GM21515 (cell line): ENCODE measurements around the gene SUPT3H.

Source experiments
- ATAC-seq: cut with Tn5 transposase; IDR thresholded peaks from one replicate; pipeline ENCODE4 v1.9.1; 2021; ENCODE audit not compliant: unreplicated experiment

Gene SUPT3H

DNA sequence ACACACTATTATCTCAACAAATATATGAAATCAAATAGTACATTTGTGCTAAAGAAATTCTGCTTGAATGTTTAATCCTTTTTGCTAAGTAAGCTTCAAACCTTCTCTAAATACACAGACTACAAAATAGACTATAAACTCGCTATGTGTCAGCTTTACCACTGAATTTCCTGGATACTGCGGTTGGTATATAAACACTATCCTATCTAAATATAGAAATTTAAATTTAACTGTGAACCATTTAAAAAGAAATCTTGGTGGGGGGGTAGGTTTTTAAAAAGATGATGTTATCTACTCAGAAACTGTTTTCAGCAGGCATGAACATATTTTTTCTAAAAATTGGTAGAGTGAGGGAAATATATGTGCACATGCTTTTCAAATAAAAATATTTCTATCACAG, 356.1 kb downstream of the SUPT3H start:
- ATAC-seq, result no peak

DNA sequence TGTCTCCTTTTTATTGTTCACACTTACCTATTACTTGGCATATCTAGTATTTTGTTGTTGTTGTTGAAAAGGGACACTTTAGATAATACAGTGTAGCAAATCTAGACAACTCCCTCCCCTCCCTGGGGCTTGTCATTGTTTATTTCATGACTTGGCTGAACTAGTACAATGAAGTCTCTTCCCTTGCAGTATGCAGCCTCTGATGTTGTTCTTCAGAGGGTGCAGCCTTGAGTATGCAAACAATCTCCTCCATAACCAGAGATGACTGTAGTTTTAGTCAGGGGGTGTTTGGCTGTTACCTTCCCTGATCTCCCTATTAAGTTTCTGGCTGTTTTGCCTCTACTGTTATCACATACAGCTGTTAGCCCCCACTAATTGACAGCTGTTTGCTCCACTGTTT, 365.0 kb downstream of the SUPT3H start:
- no peak for ATAC-seq

DNA sequence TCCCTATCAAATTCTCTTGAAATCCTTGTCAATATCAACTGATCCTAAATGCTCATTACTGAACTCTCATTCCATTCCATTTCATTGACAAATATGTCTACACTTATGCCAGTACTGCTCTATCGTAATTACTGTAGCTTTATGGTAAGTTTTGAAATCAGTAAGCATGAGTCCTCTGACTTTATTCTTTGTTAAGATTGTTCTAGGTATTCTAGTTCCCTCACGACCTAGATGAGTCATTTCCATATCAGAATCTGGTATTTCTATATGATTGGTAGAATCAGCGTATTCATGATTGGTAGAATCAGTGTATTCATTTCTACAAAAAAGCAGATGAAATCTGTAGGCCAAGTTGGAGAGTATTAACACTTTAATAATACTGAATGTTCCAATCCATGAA, 368.2 kb downstream of the SUPT3H start:
- no peak for ATAC-seq

DNA sequence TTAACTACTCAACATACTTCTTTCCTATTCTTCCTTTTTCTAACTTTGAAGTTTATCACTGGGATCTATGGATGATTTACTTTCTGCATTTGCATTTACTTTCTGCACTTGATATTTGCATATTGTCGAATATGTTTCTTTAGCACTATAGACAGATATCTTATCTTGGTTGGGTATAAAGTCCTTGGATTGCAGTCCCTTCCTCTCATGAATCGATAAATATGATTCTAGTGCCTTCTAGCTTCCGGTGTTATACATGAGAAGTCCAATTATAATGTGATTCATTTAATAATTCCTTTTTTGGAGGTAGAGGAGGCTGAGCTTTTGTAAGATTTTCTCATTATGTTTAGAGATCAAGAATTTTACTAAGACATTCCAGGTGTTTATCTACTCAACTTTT, 370.8 kb downstream of the SUPT3H start:
- ATAC-seq, result no peak

DNA sequence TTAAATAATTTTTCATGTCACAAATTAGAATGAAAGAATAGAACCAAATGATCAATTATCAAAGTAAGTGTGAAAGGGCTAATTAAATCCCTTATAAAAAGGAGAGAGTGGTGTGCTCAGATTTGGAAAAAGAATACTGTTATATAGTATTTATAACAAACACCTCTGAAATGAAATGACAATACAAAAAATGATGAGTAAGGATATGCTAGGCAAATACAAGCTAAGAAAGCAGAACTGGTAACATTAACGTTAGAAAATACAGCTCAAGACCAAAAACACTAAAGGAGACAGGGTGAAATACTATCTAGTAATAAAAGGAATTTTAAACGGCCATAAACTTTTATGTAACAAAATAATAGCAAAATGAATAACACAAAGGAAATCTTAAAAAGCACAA, 373.8 kb downstream of the SUPT3H start:
- ATAC-seq, result no peak

DNA sequence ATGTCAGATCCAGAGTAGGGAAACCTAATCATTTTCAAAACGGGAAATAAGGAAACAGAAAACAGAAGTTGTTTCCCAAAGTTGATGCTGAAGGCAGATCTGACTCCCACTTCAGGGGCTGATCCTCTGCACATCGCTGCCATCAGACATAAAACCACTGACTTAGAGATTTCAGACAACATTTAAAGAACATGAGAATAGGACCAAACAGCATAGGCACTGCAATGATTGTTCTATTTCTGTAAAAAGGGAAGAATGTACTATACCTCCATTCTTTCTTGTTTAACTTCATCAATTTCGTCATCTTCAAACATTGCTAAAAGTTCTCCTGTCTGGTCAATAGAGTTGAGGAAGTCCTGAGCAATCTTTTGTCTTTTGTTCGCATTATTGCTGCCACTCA, 374.3 kb downstream of the SUPT3H start:
- ATAC-seq, result no peak

DNA sequence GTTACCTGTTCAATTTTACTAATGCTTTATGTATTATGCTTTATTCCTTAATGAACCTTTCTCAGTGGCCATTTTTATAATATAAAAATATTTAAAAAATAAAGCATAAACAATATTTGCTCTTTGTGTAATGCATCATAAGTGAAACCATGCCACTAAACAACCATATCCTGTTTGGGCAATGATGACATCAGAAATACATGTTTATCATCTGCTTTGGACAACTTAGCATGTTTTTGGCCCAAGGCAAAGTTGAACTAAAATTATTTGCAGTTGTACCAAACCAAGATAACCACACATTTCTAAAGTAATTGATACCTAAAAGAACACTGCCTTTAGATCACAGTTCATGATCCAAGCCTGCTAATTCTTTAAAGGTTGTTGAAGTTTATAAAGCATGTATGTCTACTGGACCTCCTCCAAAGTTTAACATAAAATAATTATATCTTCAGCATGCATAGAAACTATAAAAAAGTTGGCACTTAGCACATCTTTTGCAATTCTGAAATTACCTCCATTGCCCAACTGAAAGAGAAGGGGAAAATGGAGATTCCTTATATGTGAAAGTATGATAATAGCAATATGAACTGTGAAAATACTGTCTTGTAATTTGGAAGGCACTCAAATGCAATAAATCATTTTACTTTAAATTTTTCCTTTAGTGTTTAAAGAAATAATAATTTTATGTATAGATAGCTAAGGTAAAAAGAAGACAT, 375.2 kb downstream of the SUPT3H start:
- ATAC-seq, result no peak

DNA sequence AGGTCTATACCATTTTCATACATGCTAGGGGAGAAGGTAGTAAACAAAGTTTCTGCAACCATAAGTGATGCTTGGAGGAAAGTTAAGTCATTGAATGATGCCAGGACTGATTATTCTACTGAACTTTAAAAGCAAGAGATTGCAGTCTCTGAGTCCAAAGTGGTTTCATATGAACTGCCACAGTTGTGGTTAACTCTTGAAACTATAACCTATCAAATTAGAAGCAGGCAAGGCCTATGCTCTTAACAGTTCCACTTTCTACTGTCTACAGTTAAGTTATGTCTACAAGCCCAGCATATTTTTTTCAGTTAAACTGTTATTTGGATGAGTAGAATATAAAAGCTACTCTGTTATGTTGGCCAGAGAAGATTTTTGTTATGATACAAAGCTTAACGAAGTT, 376.1 kb downstream of the SUPT3H start:
- ATAC-seq, result peak; percentile 99

DNA sequence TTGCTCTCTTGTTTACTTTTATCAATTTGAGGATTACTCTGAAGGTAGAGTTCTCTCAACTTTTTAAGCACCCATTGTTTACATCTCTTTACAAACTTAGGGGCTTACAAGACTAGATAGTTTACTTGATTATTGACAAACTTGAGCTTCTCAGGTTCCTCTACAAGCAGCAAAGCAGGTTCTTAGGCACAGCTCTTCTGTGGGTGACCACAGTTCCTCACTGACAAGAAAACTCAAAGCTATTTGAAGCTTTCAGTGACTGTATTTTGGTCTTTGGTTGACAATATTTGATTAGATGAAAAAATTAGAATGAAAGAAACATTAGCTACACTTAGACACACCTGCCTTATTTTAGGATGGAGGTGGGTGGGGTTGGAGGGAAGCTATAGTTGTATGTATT, 376.9 kb downstream of the SUPT3H start:
- no peak for ATAC-seq

DNA sequence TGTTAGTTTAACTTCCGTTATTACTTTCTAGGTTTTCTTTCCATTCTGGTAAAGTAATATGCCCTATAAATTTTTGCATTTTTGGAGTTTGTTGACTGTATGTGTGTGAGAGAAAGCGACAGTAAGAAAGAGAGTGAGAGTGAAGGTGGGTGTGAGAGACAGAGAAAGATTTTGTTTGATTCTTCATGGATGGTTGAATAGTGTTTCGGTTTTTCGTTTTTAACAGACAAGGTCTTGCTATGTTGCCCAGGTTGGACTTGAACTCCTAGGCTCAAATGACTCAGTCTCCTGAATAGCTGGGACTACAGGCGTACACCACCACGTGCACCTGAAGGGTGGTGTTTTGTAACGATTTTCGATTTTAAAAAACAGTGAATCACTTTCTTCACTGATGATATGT, 378.7 kb downstream of the SUPT3H start:
- ATAC-seq, result no peak

DNA sequence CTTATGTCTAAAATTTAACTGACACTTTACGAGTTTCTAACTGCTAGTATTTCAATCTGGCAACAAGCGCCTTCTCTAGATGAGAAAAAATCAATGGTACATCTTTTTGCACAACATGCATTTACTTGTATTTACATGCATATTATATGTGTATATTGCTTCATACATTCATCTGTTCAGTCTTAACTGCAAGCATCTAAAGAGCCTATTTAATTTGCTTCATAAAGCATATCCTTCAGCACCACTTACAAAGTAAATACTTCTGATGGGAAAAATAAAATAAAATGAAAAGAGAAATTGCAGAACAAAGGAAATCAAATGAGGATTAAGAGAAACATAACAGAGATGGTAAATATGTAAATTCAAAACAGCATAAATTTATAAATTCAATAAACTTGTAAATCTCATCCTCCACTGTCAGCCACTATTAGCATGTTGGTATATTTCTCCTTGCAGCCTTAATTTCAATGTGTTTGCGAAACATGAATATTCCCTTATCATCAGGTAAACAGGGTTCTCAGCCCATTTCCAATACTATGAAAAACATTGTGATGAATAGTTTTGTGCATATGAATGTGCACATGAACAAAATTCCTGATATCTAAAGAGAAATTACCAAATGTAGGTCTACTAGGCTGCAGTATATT, 382.1 kb downstream of the SUPT3H start:
- no peak for ATAC-seq

DNA sequence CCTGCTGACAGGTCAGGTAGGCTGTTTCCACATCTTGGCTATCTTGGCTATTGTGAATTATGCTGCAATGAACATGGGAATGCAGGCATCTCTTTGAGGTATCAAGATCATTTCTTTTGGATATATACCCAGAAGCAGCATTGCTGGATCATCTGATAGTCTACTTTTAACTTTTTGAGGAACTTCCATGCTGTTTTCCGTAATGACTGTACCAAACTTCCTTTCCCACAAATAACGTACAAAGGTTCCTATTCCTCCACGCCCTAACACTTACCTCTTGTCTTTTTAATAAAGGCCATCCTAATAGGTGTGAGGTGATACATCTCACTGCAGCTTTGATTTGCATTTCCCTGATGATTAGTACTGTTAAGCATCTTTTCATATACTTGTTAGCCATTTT, 388.3 kb downstream of the SUPT3H start:
- ATAC-seq, result no peak

DNA sequence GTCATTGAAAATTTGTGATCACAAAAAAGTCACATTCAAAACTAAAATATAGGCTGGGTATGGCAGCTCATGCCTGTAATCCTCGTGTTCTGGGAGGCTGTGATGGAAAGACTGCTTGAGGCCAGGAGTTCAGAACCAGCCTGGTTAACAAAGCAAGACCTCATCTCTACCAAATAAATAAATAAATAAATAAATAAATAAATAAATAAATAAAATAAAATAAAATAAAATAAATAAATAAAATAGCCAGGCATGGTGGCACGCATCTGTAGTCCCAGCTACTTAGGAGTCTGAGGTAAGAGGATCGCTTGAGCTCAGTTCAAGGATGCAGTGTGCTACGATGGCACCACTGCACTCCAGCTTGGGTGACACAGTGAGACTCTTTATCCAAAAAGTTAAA, 392.7 kb downstream of the SUPT3H start:
- ATAC-seq, result no peak

DNA sequence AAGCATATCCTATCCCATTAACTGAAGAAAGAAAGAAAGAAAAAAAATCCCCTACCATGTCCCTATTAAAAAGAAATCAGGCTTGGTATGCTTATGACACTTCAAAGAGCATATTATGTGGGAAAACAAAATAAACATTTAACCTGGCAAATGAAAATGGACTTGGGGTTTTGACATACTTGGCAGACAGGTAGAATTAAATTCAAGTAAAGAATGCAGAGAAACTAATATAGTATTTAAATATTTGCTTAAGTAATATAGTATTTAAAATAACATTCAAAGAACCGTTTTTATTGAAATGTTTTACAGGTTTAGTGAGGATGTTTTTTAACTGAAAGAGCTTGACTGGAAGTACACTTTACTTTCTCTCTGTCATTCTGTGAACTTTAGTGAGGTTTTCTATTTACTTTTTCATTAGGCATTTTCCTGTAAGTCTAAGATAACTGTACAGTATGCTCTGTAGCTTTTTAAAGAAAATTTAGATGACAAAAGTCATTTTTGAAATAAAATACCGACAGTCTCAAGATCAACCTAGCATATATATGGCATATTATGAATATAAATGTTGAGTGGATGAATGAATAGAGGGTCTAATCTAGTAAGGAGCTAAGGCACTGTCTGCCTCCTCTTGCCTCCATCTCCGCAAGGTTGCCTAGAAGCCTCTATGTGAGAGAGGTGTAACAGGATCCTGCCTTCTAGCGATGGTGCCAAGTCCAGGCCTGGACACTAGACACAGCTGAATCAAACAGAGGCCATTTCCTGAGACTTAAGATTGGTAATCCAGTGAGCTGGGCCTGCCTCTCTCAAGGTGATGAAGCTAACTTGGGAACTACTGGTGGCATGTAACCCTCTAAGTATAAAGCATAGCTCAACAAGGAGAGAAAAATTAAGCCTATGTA, 394.0 kb downstream of the SUPT3H start:
- no peak for ATAC-seq

DNA sequence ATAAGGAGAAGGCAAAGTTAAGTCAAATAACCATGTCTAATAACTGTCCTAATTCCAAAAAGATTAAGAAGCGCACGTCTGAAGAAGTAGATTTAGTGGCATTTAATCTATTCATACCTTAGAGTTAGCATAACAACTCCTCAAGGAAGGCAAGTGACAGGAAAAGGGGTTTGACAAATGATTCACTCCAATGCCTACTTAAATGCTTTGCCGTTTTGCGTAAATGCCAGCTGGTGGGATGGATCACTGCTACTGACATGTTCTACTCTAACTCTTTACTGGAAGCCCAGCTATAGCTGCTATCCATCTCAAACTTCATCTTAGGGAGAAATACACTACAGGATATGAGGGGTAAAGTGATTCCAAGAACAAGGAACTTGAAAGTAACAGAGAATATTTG, 396.9 kb downstream of the SUPT3H start:
- no peak for ATAC-seq

DNA sequence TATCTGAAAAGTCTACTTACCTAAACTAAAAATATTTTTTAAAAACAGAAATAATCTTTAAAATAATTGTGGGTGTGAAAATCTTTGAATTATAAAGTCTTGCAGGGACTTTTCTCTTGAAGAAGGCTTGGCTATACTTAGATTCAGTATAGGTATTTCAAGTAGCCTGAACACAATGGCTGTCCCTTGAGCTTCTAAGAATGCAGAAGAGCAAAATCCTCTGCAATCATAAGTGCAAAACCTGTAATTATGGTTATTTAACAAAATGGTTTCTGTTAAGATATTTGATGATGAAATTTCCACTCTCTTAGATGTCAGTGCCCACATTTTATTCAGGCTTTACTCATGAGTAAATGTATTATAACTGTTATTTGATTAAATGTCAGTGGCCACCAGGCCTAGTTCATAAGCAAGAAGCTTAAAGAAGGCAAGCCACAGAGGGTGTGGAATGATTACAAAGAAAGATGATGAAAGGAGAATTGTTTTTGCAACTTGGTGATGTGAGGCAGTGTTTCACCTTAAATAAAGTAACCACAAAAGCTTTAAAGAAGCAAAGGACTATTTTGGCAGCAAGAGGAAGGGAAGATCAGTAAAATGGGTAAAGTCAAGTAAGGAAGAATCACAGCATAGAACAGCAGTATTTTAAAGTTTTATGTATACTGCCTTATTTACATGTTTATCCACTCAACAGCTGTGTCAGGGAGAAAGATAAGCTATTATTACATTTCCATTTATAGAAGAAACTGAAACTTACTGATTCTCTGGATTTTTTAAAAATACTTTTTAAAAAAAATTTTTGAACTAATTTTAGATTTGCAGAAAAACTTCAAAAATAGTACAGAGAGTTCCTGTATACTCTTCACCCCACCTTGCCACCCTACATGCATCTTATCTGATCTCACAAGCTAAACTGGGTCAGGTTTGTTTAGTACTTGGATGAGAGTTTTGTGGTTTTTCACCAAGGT, 400.8 kb downstream of the SUPT3H start:
- no peak for ATAC-seq

DNA sequence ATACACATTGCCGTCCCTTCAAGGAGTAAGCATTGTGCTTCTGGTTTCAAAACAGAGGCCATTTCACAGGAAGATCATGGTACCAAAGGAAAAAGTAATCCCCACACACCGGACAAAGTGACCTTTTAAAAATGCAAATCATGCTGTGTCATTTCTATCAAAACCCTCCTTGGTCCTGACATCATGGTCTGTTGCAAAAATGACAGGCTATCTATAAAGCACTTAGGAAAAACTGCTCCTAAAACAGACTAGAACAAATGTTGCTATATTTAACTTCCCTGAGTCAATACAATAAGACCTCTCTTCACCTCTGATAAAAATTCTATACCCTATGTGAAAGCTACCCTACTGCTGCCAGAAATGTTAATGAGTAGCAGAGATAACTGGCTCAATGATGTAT, 403.2 kb downstream of the SUPT3H start:
- no peak for ATAC-seq

DNA sequence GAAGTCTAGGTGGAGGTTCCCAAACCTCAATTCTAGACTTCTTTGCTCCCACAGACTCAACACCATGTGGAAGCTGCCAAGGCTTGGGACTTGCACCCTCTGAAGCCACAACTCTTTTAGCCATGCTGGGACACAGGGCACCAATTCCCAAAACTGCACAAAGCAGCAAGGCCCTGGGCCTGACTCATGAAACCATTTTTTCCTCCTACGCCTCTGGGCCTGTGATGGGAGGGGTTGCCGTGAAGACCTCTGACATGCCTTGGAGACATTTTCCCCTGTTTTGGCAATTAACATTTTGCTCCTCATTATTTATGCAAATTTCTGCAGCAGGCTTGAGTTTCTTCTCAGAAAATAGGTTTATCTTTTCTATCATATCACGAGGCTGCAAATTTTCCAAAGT, 405.0 kb downstream of the SUPT3H start:
- no peak for ATAC-seq

DNA sequence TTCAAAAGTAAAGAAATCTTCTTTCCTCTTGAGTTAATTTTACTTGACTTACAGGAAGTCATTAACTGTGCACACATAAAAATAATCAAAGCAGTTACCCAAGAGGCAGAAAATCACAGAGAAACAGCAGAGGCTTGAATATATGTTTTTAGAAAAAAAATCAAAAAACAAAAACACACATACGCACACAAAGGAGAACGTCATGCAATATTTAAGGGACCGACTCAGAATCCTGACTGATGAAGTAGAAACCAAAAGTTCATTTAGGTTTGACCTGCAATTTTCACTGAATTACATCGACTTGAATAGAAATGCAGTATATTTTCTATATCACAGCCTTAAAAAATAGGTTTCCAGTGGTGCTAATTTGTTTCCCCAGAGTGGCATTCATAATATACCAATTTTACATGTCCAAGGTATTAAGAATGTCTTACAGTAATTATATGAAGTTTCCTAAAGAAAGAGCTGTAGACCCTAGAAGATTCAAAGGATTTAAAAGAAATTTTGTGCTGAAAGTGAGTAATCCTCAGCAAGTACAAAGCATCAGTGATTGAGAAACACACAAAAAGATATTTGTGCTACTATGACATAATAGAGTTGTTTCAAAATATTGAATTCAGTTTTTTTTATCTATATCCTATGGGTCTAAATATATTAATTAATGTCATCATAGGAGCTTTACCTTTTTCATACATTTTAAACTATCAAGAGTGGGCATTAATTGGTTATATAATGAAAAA, 408.1 kb downstream of the SUPT3H start:
- no peak for ATAC-seq

DNA sequence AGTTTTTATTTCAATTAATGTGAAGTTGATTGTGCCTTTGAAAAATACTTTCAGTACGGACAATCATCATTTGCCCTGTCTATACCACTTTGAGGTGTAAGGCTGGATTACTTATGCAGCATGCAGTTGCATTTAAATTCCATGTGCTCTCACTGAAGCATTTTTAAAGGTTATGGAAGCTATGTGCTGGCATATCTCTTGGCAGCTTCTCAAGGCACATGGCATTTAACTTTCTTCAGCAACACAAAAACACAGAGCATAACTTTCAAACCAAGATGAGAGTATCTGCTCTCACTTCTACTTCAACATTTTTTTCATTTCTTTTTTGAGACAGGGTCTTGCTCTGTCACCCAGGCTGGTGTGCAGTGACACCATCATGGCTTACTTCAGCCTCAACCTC, 410.3 kb downstream of the SUPT3H start:
- no peak for ATAC-seq
